ENCODE data around the gene QSER1.

QSER1 gene

DNA sequence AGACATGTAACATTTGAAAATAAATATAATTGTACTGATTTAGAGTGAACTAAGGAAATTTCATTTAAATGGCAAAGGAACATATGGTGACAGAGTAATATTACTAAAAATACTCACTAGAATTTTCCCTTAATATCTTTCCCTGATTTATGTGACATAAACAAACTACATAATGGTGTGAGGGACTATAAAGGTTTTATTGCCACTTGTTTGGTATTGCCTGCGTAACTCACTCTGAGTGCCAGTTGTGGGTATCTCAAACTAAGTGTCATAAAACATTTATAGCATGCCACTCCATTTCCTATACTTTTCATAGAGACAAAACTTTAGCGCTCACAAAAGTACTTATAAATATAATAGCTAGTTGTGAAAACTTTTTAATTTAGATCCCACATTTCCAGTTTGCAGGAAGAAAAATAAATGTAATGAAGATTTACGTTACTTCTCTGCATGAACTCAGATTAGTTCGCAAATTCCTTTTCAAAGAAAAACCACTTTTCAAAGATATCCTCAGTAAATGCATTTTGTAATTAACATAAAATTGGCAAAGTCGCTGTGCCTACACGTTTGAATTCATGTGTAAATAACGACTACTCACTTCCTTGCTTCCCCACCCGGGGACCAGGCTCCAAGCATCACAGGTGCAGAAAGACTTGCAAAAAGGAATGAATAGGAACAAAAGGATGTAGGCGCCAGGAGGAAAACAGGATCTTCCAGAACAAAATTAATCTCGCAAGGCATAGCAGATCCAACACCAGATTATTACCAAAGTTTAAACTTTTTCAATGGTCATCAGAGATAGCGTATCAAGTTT, 1.6 kb upstream of the QSER1 start:
- DNase-seq (ENCODE audit: low read depth in 4 of 4, low spot score in 1 of 4), result no peak

DNA sequence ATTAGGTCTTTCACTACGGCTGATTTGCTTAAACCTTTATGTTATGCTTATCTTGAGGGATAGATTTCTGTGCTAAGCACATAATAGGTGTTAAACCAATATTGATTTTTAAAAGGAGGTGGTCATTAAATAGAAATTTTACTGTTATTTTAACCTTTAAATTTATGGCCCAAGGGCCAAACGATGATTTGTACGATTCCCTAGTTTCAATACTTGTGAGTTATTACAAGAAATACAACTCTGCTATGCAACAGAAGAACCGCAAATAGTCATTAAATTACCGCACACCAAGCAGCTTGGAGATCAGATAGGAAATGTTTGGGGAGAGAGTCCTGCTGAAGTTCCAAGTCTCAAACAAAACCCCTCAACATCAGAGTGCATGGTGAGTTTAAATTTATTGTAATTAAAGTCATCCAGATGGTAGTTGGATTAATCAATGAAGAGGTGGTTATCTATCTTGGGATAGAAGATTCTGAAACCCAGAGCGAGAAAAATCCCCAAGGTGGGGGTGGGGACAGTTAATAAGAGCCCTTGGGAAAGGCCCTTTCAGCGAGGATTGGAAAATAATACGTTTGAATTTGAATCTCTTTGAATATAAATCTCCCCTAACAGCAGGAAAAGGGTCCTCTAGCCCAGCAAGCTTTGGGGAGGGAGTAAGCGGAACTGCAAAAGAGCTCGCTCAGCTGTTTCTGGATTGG, 805 bp upstream of the QSER1 start:
- peak in 2 of 4 experiments; percentile 11 to 26 for DNase-seq (ENCODE audit: low read depth in 4 of 4, low spot score in 1 of 4)

DNA sequence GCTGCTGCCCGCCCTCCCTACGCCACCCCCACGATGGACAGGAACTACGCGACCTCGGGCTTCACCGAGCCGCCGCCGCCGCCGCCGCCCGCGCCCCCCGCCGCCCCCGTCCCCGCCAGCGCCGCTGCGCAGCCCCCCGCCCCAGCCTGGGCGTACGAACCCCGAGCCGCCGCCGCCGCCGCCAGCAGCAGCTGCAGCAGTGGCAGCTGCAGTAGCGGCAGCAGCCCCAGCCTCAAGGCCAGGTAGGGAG, 407 bp downstream of the QSER1 start:
- peak in 1 of 4 experiments; percentile 38 for DNase-seq (ENCODE audit: low read depth in 4 of 4, low spot score in 1 of 4)

DNA sequence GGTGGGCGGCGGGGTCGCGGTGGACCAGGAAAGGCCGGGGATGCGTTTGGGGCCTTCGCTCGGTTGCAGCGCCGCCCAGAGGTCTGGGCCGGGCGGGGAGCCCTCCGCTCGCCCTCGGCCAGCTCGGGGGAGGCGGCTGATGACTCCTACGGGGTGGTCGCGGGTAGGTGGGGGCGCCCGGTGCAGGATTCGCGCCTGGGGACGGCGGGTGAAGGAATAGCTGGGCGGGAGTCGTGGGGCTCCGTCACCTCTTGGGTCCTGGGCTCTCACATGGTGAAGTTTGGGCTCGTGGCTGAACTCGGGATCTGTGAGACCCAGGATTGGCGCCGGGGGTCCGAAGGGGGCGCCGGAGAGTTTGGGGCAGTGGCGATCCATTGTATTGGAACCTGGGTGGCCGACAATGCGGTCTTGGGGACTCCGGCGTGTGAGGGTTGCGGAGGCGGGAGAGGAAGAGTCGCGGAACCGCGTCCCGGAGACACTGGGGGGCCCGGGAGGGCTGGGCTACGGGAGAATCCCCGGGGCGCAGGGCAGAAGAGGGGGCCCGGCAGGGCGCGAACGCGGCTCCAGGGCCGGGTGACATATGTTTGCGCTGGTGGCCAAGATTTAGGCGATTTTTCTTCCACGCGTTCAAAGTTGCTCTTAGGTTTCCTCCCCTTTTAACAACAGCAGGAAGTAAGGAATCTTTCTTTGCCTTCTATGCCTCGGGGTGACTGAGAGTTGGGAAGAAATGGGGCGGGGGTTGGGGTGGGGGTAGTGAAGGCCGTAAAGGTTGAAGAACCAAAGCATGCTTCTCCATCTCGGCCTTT, 935 bp downstream of the QSER1 start:
- DNase-seq (ENCODE audit: low read depth in 4 of 4, low spot score in 1 of 4), result peak in 3 of 4 experiments; percentile 15 to 32 (median 28)

DNA sequence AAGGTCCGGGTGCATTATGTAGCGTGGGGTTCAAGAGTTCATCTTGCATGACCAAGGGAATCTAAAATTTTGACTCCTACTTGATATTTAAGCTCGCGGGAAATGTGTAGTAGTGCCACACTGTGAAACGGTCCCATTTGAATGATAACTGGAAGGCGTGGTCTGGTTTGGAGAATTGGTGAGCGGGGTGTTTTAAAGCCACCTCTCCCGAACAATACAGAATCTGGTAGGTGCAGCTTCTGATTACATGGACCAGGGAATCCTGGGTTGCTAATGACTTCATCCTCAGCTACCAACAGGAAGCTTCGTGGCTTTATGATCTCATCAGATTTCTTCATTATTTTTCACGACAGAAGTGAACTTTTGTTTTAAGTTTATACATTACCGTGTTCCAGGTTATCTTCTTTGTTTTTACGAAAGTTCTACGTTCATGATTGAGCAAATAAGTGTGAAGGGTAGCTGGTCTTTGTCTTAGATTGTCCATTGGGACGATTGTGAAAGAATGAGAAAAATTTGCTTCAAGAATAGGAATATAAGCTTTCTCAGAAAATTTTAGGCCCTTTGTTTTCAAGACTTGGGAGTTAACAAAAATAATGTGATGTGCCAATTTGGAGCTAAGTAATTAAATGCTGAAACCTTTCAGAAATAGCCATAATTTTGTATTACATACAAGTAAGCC, 1.7 kb downstream of the QSER1 start:
- DNase-seq (ENCODE audit: low read depth in 4 of 4, low spot score in 1 of 4), result peak in 1 of 4 experiments; percentile 8

DNA sequence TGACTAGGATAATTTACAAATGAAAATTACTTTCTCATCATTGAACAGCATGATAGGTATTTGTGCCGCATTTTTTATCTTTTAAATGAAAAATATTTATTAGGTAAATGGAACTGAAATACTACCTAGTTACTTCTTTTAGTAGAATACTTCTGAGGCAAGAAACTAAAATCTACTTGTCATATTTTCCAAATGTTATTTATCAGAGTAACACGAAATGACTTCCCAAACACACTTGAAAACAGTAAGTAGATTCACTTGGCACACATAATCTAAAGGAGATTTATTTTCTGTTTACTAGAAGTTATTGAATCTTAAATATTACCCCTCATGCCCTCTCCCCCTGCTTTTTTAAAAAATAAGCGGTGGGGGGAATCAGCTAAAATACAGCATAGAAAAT, 2.3 kb downstream of the QSER1 start:
- DNase-seq (ENCODE audit: low read depth in 4 of 4, low spot score in 1 of 4), result no peak

DNA sequence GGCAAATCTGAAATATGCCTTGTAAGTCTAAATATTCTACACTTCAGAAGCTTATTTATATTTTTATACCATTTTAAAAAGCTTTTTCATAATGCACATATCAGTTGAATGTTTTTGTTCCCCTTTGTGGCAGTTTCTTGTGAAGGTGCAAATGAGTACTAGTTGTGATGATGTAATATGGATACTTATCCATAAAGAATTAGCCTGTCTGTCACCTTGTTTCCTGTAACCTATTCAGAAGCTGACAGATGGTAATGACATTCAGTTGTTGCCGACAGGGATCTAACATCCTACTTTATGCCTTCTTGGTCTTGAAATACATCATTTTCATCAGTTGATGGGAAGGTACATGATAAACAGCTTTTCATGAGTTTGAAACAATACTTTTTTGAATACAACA, 2.9 kb downstream of the QSER1 start:
- no peak for DNase-seq (ENCODE audit: low read depth in 4 of 4, low spot score in 1 of 4)

DNA sequence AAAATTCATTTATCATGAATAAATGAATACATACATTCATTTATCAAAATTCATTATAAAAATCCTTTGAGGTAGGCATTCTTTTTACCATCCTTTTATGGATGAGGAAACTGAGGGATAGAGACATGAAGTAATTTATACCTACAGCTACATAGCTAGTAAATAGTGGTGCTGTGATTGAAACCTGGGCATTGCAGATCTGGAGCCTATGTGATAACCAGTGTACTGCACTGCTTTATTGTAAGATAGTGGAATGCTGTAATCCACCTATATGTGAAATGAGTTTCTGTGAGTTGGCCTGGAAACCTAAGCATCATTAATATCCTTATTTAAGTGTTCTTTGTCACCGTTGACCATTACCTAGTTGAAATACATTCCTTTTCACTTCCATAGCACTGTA, 4.5 kb downstream of the QSER1 start:
- DNase-seq (ENCODE audit: low read depth in 4 of 4, low spot score in 1 of 4), result no peak

DNA sequence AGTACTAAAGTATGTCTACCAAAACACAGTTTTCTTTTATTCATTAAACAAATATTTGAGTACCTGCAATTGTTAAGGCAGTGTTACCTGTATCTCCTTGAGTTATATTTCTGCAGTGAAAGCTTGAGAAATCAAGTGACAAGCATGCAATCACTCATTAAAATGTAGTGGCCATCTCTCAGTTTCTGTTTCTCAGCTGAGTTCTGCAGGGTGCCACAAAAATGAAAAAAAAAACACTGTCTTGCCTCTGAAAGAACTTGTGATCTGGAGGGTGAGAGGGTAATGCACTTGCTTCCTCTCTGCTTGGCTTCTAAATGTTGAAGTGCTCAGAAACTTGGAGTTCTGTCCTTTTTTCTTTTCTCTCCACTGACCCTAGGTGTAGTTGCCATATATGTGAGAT, 6.8 kb downstream of the QSER1 start:
- DNase-seq (ENCODE audit: low read depth in 4 of 4, low spot score in 1 of 4), result no peak

DNA sequence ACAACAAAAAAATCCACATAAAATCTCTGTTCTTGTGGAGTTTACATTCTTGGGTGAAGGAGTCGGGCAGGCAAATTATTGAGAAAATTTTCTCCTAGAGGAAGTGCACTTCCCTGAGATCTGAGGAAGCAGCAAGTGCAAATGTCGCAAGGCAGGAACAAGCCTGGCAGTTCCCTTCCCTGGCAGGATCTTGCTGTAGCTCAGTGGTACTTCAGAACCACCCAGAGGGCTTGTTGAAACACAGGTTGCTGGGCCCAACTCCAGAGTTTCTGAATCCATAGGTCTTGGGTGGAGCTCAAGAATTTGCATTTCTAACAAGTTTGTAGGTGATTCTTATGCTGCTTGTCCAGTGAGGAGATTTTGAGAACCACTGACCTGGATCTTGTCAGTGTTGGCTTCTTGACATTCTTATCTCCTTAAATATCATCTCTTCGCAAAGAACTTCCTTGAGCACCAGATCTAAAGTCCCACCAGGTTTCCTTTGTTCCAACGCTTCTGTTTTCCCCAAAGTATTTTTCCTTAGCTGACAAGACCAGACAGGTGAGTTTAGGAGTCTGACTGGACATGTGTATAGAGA, 9.6 kb downstream of the QSER1 start:
- no peak for DNase-seq (ENCODE audit: low read depth in 4 of 4, low spot score in 1 of 4)

DNA sequence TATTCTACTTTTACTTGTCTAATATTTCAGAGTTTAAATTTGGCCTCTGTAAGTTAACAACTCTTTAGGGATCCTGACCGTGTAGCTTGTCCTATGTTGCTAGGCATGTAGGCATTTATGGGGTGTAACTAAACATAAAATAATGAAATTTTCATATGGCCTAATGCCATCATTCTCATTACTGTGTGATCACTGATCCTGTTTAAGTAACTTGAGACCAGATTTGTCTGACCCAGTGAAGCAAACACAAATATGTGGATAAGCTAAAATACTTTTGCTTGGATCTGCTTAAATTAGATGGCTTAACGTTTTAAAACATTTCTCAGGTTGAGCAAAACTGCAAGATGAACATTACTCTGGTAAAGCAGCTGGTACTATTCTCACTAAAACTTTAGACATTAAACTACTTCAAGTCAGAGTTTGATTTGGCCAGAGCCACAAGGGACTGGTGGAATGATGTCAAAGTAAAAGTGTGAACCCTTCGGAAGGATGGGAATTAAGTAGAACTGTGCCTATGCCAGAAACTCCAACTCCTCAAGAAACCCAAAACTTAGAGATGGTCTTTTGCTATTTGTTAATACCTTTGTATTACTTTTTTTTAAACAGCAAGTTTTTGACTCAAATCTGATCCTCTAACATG, 12.5 kb downstream of the QSER1 start:
- DNase-seq (ENCODE audit: low read depth in 4 of 4, low spot score in 1 of 4), result no peak

DNA sequence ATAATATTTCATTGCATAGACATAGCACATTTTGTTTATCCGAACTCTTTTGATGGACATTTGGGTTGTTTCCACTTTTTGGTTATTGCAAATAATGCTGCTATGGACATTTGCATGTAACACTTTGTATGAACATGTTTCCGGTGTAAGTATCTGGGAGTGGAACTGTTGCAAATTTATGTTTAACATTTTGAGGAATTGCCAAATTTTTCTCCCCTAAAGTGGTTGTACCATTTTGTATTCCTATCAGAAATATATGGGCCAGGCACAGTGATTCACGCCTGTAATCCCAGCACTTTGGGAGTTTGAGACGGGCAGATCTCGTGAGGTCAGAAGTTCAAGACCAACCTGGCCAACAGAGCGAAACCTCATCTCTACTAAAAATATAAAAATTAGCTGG, 16.0 kb downstream of the QSER1 start:
- DNase-seq (ENCODE audit: low read depth in 4 of 4, low spot score in 1 of 4), result no peak

DNA sequence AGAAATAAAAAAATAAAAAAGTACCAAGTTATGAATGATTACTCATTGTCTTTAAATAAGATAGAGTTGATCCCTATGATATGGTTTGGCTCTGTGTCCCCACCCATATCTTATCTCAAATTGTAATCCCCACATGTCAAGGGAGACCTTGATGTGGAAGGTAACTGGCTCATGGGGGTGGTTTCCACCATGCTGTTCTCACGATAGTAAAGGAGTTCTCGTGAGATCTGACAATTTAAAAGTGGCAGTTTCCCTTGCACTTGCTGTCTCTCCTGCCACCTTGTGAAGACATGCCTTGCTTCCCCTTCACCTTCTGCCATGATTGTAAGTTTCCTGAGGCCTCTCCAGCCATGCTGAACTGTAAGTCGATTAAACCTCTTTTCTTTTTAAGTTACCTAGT, 18.8 kb downstream of the QSER1 start:
- no peak for DNase-seq (ENCODE audit: low read depth in 4 of 4, low spot score in 1 of 4)

DNA sequence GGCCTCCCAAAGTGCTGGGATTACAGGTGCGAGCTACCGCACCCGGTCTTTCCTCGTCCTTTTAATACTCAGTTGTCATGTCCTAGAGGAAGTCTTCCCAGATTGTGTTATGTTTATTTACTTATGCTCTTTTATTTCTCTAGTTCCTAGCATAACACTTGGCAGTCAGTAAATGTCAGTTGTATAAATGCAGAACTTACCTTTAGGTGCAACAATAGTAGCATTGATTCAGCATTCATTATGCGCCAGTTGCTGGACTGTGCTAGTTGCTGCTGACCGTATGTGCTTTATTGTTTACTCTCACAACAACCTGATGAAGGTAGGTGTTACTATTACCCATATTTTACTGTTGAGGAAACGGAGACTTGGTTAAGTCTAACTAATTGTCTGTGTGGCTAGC, 20.8 kb downstream of the QSER1 start:
- DNase-seq (ENCODE audit: low read depth in 4 of 4, low spot score in 1 of 4), result no peak

DNA sequence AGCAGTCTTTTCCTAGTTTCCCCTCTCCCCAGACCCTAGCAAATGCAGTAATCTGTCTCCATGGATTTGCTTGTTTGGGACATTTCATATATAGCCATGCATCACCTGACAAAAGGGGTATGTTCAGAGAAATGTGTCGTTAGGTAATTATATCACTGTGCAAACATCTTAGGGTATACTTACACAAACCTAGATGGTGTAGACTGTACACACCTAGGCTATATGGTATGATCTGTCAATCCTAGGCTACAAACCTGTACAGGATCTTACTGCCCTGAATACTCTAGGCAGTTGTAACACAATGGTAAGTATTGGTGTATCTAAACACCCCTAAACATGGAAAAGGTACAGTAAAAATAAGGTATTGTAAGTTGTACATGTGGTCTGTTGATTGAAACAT, 23.8 kb downstream of the QSER1 start:
- no peak for DNase-seq (ENCODE audit: low read depth in 4 of 4, low spot score in 1 of 4)

DNA sequence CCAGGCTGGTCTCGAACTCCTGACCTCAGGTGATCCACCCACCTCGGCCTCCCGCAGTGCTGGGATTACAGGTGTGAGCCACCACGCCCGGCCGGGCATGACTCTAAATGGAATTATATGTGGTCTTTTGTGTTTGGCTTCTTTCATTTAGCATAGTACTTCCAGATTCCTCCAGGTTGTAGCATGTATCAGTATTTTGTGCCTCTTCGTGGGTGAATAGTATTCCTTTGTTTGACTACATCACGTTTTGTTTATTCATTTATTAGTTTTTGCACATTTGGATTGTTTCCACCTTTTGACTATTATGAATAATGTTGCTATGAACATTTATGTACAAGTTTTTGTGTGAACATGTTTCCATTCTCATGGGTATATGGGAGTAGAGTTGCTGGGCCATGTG, 24.4 kb downstream of the QSER1 start:
- DNase-seq (ENCODE audit: low read depth in 4 of 4, low spot score in 1 of 4), result no peak

DNA sequence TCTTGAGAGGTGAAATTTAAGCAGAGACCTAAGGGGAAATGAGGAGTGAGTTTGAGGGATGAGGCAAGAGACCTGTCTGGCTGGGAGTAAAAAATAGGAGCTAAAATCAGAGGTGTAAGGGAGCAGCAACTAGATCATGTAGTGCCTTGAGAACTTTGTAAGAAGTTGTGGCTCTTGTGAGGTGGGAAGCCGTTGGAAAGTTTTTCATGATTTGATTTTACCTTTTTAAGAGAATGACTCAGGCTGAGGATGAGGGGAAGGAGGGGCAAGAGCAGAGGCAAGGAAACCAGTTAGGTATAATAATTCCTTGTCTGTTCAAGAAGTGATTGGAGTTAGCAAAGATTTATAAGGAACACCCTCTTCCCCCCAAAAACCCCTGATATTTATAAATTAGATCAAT, 25.8 kb downstream of the QSER1 start:
- no peak for DNase-seq (ENCODE audit: low read depth in 4 of 4, low spot score in 1 of 4)

DNA sequence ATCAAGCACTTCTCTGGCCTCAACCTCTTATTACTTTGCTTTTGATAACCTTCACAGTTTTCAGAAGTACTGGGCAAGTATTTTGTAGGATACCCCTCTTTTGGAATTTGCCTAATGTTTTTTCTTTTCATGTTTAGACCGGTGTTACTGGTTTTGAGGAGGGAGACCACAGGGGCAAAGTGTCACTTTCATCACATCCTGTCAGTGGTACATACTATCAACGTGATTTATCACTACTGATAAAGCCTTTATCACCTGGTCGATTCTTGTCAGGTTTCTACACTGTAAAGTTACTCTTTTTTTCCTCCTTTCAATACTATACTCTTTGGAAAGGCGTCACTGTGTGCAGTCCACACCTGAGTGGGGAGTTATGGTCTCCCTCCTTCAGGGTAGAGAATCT, 26.7 kb downstream of the QSER1 start:
- no peak for DNase-seq (ENCODE audit: low read depth in 4 of 4, low spot score in 1 of 4)

DNA sequence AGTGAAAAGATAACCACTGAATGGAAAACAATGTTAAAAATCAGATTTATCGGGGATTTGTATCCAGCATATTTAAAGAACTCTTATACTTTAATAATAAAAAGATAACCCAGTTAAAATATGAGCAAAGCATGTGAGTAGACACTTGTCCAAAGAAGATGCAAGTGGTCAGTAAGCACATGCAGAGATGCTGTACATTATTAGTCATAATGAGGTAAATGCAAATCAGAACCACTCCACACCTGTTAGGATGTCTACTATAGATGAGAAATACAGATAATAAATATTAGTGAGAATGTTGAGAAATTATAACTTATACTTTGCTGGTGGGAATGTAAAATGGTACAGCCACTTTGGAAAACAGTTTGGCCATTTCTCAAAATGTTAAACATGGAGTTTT, 28.0 kb downstream of the QSER1 start:
- DNase-seq (ENCODE audit: low read depth in 4 of 4, low spot score in 1 of 4), result no peak

DNA sequence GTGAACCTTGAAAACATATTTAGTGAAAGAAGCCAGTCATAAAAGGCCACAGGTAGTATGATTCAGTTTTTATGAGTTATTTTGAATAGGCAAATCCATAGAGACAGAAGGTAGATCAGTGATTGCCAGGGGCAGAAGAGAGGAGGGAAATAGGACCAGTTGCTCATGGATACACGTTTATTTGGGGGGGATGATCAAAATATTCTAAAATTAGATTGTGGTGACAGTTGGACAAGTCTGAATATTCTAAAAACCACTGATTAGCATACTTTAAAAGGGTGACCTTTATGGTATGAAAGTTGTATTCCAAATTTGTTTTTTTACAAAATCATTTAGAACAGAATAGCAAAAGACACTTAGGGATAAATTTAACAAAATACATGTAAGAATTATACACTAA, 28.6 kb downstream of the QSER1 start:
- no peak for DNase-seq (ENCODE audit: low read depth in 4 of 4, low spot score in 1 of 4)

DNA sequence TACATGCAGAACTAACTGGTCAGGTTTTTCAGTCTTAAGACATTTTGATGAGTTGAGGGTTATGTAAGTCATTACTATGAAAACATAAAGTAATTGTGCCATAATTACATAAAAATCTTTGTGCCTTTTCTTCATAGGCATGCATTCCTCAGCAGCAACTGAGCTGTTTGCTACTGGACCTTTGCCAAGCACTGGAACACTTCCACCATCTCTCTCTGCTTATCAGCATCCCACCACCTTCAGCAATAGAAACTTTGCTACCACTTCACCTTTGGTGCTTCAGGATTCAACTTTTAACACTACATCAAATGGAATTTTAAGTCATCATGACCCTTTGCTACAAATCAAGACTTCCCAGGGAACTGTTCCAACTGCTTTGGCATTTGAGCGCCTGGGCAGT, 39.0 kb downstream of the QSER1 start:
- no peak for DNase-seq (ENCODE audit: low read depth in 4 of 4, low spot score in 1 of 4)

All from stimulated activated CD4-positive, alpha-beta T cell treated with anti-CD3 and anti-CD28 coated beads, Interleukin-1b, Interleukin-23, amount 100 ng/mL, for 24 hours (primary cell).